SKM-1 treated with dmso at 0.1 percent for 144 hours (cell line): ENCODE measurements around the gene ALOX15.
"Not testable (repeated sequence)": the region's sequence is repeated elsewhere in the genome, so short reads cannot be mapped to it uniquely, and the experiment has no call there.

Source experiments
- DNase-seq: peaks from one replicate; lab custom pipeline; 2025; ENCODE audit not compliant: unreplicated experiment; lab: John Stamatoyannopoulos, UW

ALOX15 gene

GRCh38 chr17:4641297-4642195 lies at the start of gene ALOX15:
TSS of gene ALOX15 (minus strand) at chr17:4641678. CDS start at chr17:4641651, 27 bp downstream.
- DNase-seq: no peak

- no peak for DNase-seq
Measured at GRCh38 chr17:4690745-4691144, 49.3 kb upstream of the ALOX15 start.

DNA sequence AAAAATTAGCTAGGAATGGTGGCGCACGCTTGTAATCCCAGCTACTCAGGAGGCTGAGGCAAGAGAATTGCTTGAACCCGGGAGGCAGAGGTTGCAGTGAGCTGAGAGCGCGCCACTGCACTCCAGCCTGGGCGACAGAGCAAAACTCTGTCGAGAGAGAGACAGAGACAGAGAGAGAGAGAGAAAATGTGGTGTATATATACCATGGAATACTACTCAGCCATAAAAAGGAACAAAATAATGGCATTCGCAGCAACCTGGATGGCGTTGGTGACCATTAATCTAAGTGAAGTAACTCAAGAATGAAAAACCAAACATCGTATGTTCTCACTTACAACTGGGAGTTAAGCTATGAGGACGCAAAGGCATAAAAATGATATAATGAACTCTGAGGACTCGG lies 48.4 kb upstream of the ALOX15 start:
- DNase-seq: not testable (repeated sequence)

- DNase-seq: not testable (repeated sequence)
Measured at GRCh38 chr17:4683739-4684138, 42.3 kb upstream of the ALOX15 start.

GRCh38 chr17:4679658-4680057 lies 38.2 kb upstream of the ALOX15 start:
- DNase-seq: no peak

DNA sequence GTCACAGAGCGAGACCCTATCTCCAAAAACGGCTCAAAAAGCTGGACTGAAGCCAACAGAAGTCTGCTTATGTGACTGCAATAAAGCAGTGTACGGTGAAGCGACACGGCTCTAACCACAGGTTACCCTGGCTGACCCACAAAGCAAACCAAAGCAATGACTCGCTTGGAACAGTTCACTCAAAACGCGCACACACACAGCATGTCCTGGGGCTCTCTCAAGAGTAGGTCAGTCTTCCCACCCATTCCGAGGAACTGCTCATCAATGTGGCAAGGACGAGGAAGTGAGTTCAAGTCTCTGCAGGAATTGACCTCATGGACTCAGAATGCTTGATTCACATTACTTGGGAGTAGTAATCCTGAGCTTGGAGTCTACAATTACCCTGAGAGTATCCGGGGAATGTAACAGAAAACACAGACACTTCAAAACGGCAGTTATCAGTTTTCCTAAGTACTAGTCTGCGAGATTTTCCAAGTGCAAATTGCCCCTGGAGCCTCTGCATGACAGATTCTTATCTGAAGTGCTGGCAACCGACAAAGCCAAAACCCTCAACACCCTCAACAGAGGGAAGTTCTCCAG lies 37.1 kb upstream of the ALOX15 start:
- DNase-seq: no peak

DNA sequence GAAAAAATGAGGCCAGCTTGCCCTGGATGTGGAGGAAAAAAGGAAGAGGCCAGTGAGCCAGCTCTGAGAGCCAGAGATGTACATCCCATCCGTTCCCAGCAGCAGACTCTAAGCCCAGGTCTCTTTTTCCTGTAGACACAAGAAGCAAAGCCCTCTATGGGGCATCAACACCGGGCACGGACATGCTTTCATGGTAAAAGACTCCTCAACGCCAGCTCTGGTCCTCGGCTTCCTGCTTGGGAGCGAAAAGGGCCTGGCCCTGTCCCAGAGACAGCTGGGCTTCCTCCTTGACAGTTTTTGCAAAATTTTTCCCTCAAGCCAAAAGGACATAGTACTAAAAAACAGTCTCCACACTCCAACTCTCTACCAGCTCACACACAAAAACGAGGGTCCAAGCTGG lies 35.3 kb upstream of the ALOX15 start:
- no peak for DNase-seq

- DNase-seq: no peak
Measured at GRCh38 chr17:4675791-4676190, 34.3 kb upstream of the ALOX15 start.

DNA sequence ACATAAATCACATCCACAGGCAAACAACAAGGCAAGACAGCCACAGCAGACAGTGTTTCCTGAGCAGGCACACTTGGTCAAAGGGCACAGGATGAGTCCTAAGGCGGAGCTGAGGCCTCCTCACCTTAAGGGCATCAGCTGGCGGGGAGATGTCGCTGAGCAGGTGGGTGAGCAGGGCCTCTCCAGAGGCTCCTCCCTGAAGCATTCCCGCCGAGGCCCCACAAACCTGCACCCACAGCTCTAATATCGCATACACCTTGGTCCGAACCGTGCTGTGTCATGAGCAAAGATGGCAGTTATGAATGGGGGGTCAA lies 33.2 kb upstream of the ALOX15 start:
- DNase-seq: no peak

GRCh38 chr17:4673986-4674684 lies 32.7 kb upstream of the ALOX15 start:
- DNase-seq: no peak

DNA sequence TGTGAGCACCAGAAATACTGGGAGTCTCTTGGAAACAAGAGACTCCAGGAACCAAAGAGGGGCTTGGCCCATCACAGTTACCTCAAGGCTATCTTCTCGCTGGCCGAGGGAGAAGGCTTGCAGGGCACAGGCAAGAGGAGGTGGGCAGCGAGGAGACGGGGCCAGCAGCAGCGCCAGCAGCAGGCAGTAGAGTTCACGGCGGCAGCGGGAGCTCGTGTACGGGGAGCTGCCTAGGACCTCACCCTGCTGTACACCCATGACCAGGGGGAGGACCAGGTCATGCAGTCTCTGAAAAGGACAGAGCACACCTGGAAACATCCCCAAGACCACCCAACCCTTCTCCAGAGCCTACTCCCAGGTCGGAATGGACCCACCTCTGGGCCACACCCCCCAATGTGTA lies 31.7 kb upstream of the ALOX15 start:
- no peak for DNase-seq

GRCh38 chr17:4672751-4673150 lies 31.3 kb upstream of the ALOX15 start:
- no peak for DNase-seq

GRCh38 chr17:4672055-4672630 lies 30.7 kb upstream of the ALOX15 start:
- no peak for DNase-seq

DNA sequence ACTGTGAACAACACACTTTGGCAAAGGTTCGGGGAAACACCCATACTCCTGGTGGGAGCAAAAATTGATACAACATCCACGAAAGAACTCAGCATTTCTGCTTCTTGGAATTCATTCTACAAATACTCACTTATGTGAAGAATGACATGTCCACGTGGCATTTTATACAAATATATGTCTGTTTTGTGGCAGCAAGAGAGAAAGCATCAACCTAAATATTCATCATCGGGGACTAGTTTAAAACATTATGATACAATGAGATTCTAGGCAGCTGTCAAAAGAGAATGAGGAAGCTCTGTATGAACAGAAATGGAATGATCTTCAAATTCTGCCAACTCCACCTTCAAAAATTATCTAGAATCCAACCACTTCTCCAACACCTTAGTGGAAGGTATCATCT lies 25.7 kb upstream of the ALOX15 start:
- DNase-seq: no peak

GRCh38 chr17:4666296-4666695 lies 24.8 kb upstream of the ALOX15 start:
- no peak for DNase-seq

- no peak for DNase-seq
Measured at GRCh38 chr17:4665027-4665426, 23.5 kb upstream of the ALOX15 start.

GRCh38 chr17:4664230-4664629 lies 22.8 kb upstream of the ALOX15 start:
- no peak for DNase-seq

- DNase-seq: no peak
Measured at GRCh38 chr17:4663711-4664110, 22.2 kb upstream of the ALOX15 start.

DNA sequence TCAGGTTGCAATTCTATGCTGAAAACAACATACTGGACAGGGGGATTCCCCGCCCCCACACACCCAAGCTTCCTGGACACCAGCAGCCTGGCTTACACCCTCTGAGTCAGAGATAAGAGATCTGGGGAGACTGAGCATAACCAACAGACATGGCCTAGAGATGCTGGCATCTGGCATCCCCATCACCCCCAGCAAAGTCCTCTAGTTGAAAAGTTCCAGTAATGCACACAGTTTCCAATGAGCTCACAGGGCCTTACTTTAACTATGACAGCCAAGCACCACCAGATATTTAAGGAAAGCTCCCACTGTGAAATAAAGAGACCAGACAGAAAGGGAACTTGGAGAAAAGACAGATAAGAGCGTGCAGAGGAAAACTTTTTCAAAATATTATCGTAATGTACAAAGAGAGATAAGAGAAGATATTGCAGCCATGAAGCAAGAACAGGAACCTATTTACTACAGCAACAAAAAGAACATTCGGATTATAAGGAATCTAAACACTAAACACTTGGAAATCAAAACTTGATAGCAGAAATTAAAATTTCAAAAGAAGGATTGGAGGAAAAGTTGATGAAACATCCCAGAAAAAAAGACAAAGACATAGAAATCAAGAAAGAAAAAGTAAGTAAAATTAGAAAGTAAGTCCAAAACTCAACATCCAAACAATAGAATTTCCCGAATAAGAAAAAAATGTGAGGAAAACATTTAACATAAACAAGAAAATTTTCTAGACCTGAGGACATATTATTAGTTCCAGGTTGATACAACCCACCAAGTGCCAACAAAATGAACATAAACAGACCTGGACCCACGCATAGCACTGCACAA lies 17.2 kb upstream of the ALOX15 start:
- DNase-seq: no peak

- DNase-seq: no peak
Measured at GRCh38 chr17:4657678-4658077, 16.2 kb upstream of the ALOX15 start.

GRCh38 chr17:4655933-4656332 lies 14.5 kb upstream of the ALOX15 start:
- DNase-seq: not testable (repeated sequence)
